Bladder microvascular endothelial cell (primary cell): ENCODE data around the gene MRPL23. TPM values are rescaled to one million over a fixed set of nuclear protein-coding genes. Genes with fewer than 3 reads are reported as not detected.

Source experiments
- total RNA-seq: library from RNA; depleted of rRNA; stranded (reverse); fragments of >200 nt; gene quantifications from 2 replicates; pipeline ENCODE4 v1.2.3, GENCODE V29; 2014

The MRPL23 gene
- total RNA-seq: 31.6 and 125 TPM in 2 replicates

GRCh38 chr11:1946812-1947484 is at the start of gene MRPL23:
Gene MRPL23 (plus strand): TSS chr11:1947332. CDS start chr11:1947363, 31 bp downstream.

GRCh38 chr11:1919391-1920127 is 27.6 kb upstream of the MRPL23 start, which contains the start of gene TNNT3:
Gene TNNT3 (plus strand): TSS chr11:1919703. CDS start chr11:1922875, 3,172 bp downstream.

GRCh38 chr11:1997755-1998154 is 50.6 kb downstream of the MRPL23 start, which contains the start of gene H19:
Gene H19 (minus strand): TSS chr11:1997842.

Other genes starting within 250 kb of the MRPL23 start
- 0.25 TPM in 1 of 2 replicates, not detected in the other for gene IFITM10, start 196.7 kb upstream of the MRPL23 start, total RNA-seq
- gene CTSD, start 183.4 kb upstream of the MRPL23 start, total RNA-seq: 74.3 and 690 TPM in 2 replicates
- 0.06 TPM in 1 of 2 replicates, not detected in the other for gene SYT8, start 112.3 kb upstream of the MRPL23 start, total RNA-seq
- gene TNNI2, start 108.4 kb upstream of the MRPL23 start, total RNA-seq: not detected in 2 replicates
- gene LSP1, start 94.2 kb upstream of the MRPL23 start, total RNA-seq: 0.31 and 0.32 TPM in 2 replicates
- gene PRR33, start 55.4 kb upstream of the MRPL23 start, total RNA-seq: not detected in 2 replicates
- 2.1 TPM in 1 of 2 replicates, not detected in the other for gene TNNT3, start 27.6 kb upstream of the MRPL23 start, total RNA-seq
- gene H19, start 50.5 kb downstream of the MRPL23 start, total RNA-seq: 131 and 217 TPM in 2 replicates
- 6.3 and 19.1 TPM in 2 replicates for gene IGF2, start 192.1 kb downstream of the MRPL23 start, total RNA-seq
- gene INS, start 213.9 kb downstream of the MRPL23 start, total RNA-seq: not detected in 2 replicates
- gene TH, start 224.5 kb downstream of the MRPL23 start, total RNA-seq: not detected in 2 replicates